Gastrocnemius medialis (tissue), 4 donors: Measurements from ENCODE around the gene CLDN11.

Source experiments
- CTCF ChIP-seq, 5 experiments: fragments of 450-650 bp in 3 of 5; fragments of 200-600 bp in 2 of 5; sonication (generic) in 2 of 5; IDR thresholded peaks in 4 of 5; conservative IDR thresholded peaks in 1 of 5; 1 replicate in 4 of 5; 2 replicates in 1 of 5; pipeline ENCODE4 v1.5.1; 2016 to 2019; ENCODE audit warnings: antibody characterized with exemption in 5 of 5, mild to moderate bottlenecking in 3 of 5, moderate library complexity in 3 of 5
- POLR2A ChIP-seq, 2 donors: fragments of 450-650 bp; IDR thresholded peaks; one replicate each; pipeline ENCODE4 v1.6.1; 2017; ENCODE audit warnings: antibody characterized with exemption in 2 of 2, mild to moderate bottlenecking in 2 of 2, moderate library complexity in 2 of 2

DNA sequence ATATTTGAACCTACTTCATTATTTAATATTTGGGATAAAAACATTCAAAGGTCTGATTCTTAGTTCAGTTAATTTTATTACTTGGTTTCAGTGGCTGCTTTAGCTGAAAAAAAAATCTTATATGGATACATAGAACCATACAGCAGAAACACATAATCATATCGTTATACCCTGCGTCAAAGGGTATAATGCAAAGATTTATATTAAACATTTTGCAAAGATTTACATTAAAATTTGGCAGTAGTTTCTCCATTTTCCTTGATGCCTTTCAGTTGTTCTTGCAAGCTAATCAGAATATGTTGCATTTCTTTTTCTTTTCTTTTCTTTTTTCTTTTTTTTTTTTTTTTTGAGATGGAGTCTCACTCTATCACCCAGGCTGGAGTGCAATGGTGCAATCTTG lies 31.4 kb downstream of the CLDN11 start:
- TF ChIP-seq CTCF (IDR thresholded peaks at IDR 0.05 in 4 of 5, conservative IDR thresholded peaks at IDR 0.05 in 1 of 5) (no peak), POLR2A (IDR thresholded peaks at IDR 0.05) (no peak)
